Immature natural killer cell (primary cell): ENCODE measurements around the gene NBPF3. TPM values are rescaled to one million over a fixed set of nuclear protein-coding genes. Genes with fewer than 3 reads are reported as not detected.
"Not testable (repeated sequence)": the region's sequence is repeated elsewhere in the genome, so short reads cannot be mapped to it uniquely, and the experiment has no call there.

Experiments
- DNase-seq, 3 donors: peaks; one replicate each; pipeline ENCODE4 v3.0.0; 2022; ENCODE audit warnings: mixed read lengths in 1 of 3
- H3K27ac Mint-ChIP-seq, 6 donors: one replicate each; pipeline ENCODE4 v1.8.0; 2020; ENCODE audit warnings: mixed read lengths in 6 of 6, mild to moderate bottlenecking in 5 of 6, inconsistent platforms in 4 of 6, moderate library complexity in 3 of 6
- H3K27me3 Mint-ChIP-seq, 3 donors: one replicate each; pipeline ENCODE4 v1.8.0; 2020 to 2021; ENCODE audit warnings: low read depth in 3 of 3, mild to moderate bottlenecking in 3 of 3, mixed read lengths in 3 of 3, moderate library complexity in 3 of 3, inconsistent platforms in 1 of 3
- H3K36me3 Mint-ChIP-seq, 3 donors: one replicate each; pipeline ENCODE4 v1.8.0; 2020; ENCODE audit warnings: mixed read lengths in 3 of 3, inconsistent platforms in 2 of 3, mild to moderate bottlenecking in 2 of 3
- H3K4me1 Mint-ChIP-seq, 2 donors: one replicate each; pipeline ENCODE4 v1.8.0; 2020; ENCODE audit warnings: inconsistent platforms in 2 of 2, mild to moderate bottlenecking in 2 of 2, mixed read lengths in 2 of 2, moderate library complexity in 1 of 2
- H3K4me3 Mint-ChIP-seq, 5 donors: one replicate each; pipeline ENCODE4 v1.8.0; 2020; ENCODE audit warnings: mild to moderate bottlenecking in 5 of 5, mixed read lengths in 5 of 5, inconsistent platforms in 3 of 5, moderate library complexity in 3 of 5
- H3K9me3 Mint-ChIP-seq, 6 donors: one replicate each; pipeline ENCODE4 v1.8.0; 2020; ENCODE audit warnings: mild to moderate bottlenecking in 6 of 6, mixed read lengths in 6 of 6, inconsistent platforms in 4 of 6, moderate library complexity in 3 of 6
- polyA plus RNA-seq, 3 donors: library from polyadenylated mRNA; unstranded; fragments of 300-500 nt; fragmentation: Illumina TruSeq; gene quantifications; one replicate each; pipeline ENCODE4 v1.2.3, GENCODE V29; 2021

The NBPF3 gene
- polyA plus RNA-seq, 3 donors from 2014 or later: 3.2 to 12.7 (median 7.0) TPM

- peaks cover 0 to 31% (median 15%) of the 10 kb centered on the region in 3 donors for H3K27me3 Mint-ChIP-seq
- no peaks in the 10 kb centered on the region for H3K36me3 Mint-ChIP-seq
- DNase-seq: no peak
- peaks cover 4 to 13% of the 10 kb centered on the region in 2 donors for H3K4me1 Mint-ChIP-seq
- no peaks in the 10 kb centered on the region for H3K9me3 Mint-ChIP-seq
- peak within 1 kb of the TSS; percentile 5 to 75 (median 67) for H3K4me3 Mint-ChIP-seq
- H3K27ac Mint-ChIP-seq: no peak within 1 kb of the TSS
Observed at GRCh38 chr1:21509351-21510112, 69.6 kb downstream of the NBPF3 start, which contains the start of gene ALPL. TSS of gene ALPL (plus strand) at chr1:21509423. CDS start at chr1:21554082, 44,659 bp downstream.

DNA sequence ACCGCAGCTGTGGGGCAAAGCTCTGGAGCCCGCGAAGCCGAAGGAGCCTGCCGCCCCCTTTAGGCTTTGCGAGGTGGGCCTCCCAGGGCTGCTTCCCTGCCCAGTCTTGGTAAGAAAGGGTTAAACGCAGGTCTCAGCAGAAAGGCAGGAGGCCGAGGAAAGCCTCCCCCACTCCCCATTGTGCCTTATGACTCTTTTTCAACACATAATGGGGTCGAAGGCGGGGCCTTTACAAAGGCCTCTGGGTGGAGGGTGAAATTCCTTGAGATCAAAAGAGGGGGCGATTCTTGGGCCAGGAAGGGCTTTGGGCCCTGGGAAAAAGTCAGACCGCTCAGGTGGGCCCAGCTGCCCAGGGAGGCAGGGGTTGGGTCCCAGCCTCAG, 70.2 kb downstream of the NBPF3 start:
- peaks cover 4 to 13% of the 10 kb centered on the region in 2 donors for H3K4me1 Mint-ChIP-seq
- no peak for DNase-seq
- H3K36me3 Mint-ChIP-seq: no peaks in the 10 kb centered on the region
- H3K27ac Mint-ChIP-seq: no peak overlapping the region
- no peaks in the 10 kb centered on the region for H3K9me3 Mint-ChIP-seq
- peak overlapping the region in 3 of 5 donors; percentile 26 to 57 (median 32) for H3K4me3 Mint-ChIP-seq
- H3K27me3 Mint-ChIP-seq: peaks cover 0 to 31% (median 15%) of the 10 kb centered on the region in 3 donors

GRCh38 chr1:21510885-21511578, 71.1 kb downstream of the NBPF3 start:
- Mint-ChIP-seq H3K36me3 (no peaks in the 10 kb centered on the region), H3K27ac (no peak overlapping the region), H3K9me3 (no peaks in the 10 kb centered on the region), H3K4me3 (peak overlapping the region in 2 of 5 donors; percentile 32 to 57), H3K4me1 (peaks cover 4 to 13% of the 10 kb centered on the region in 2 donors), H3K27me3 (peaks cover 0 to 31% (median 15%) of the 10 kb centered on the region in 3 donors)
- DNase-seq: no peak

- H3K27ac Mint-ChIP-seq: no peak overlapping the region
- no peaks in the 10 kb centered on the region for H3K36me3 Mint-ChIP-seq
- peaks cover 0 to 28% (median 11%) of the 10 kb centered on the region in 3 donors for H3K27me3 Mint-ChIP-seq
- H3K9me3 Mint-ChIP-seq: no peaks in the 10 kb centered on the region
- H3K4me3 Mint-ChIP-seq: no peak overlapping the region
- DNase-seq: no peak
- H3K4me1 Mint-ChIP-seq: peaks cover 4 to 13% of the 10 kb centered on the region in 2 donors
Observed at GRCh38 chr1:21511579-21512522, 71.9 kb downstream of the NBPF3 start.

GRCh38 chr1:21514245-21514644, 74.3 kb downstream of the NBPF3 start:
- Mint-ChIP-seq H3K27ac (no peak overlapping the region), H3K4me1 (peaks cover 0 to 6% of the 10 kb centered on the region in 2 donors), H3K9me3 (no peaks in the 10 kb centered on the region), H3K4me3 (no peak overlapping the region), H3K27me3 (peaks cover 1 to 15% (median 4%) of the 10 kb centered on the region in 3 donors), H3K36me3 (no peaks in the 10 kb centered on the region)
- no peak for DNase-seq

DNA sequence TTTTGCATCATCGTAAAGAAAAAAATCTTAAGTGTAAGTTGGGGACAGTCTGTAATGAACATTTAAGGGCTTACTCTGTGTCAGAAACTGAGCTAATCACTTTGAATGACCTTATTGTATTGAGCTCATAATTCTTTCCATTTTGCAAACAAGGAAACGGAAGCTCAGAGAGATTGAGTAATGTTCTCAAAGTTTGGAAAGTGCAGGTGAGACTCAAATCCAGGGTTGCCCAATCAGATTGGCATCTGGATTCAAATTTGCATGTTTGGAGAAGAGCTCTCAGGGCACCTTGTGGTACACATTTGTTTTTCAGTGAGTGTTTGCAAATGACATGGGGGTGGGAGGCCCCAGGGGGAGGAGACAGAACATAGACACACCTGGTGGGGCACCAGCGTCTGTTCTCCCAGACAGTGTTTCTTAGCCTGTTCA, 77.2 kb downstream of the NBPF3 start:
- Mint-ChIP-seq H3K27me3 (peaks cover 0 to 3% (median 2%) of the 10 kb centered on the region in 3 donors), H3K9me3 (no peaks in the 10 kb centered on the region), H3K36me3 (no peaks in the 10 kb centered on the region), H3K4me3 (no peak overlapping the region), H3K27ac (no peak overlapping the region), H3K4me1 (no peaks in the 10 kb centered on the region)
- DNase-seq: no peak

DNA sequence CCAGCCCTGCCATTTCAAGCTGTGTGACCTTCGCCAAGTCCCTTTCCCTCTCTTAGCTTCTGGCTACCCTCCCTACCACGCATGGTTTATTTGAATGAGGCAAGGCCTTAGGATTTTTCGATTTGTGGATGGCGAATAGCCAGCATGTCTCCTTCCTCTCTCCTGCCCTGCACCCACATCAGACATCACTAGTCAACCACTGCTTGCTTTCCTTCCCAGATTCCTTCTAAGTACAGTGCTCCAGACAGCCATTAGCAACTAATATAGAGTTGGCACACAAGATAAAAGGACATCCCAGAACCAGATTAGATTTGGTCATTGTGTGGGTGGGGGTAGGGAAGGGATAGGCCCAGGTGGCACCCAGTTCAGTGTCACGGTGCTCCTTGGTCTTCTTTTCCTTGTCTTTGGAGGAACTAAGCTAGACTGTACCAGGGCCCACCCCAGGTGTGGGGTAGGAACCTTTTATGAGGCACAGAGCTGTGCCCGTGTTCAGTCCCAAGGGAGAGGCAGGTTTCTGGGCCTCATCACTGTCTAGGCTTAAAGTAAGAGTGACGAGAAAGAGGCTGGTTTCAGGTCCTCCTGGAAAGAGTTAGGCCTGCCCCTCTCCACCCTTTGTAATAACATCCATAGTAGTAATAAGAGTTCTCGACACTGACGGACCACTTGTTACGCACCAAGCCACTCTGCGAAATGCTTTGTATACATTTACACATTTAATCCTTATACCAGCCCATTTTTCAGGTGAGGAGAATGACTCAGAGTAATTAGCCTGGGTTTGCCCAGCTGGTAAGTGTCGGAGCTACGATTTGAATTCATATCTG, 77.9 kb downstream of the NBPF3 start:
- DNase-seq: no peak
- Mint-ChIP-seq H3K27me3 (peaks cover 0 to 3% (median 2%) of the 10 kb centered on the region in 3 donors), H3K36me3 (no peaks in the 10 kb centered on the region), H3K4me3 (no peak overlapping the region), H3K4me1 (no peaks in the 10 kb centered on the region), H3K9me3 (peaks cover 0 to 2% (median 0%) of the 10 kb centered on the region in 6 donors), H3K27ac (no peak overlapping the region)

GRCh38 chr1:21518774-21519455, 79.0 kb downstream of the NBPF3 start:
- Mint-ChIP-seq H3K4me3 (no peak overlapping the region), H3K4me1 (no peaks in the 10 kb centered on the region), H3K27ac (no peak overlapping the region), H3K36me3 (no peaks in the 10 kb centered on the region), H3K9me3 (peaks cover 0 to 2% (median 0%) of the 10 kb centered on the region in 6 donors), H3K27me3 (peaks cover 0 to 3% (median 2%) of the 10 kb centered on the region in 3 donors)
- DNase-seq: no peak

GRCh38 chr1:21519486-21520070, 79.6 kb downstream of the NBPF3 start:
- H3K27ac Mint-ChIP-seq, H3K4me3 Mint-ChIP-seq, H3K27me3 Mint-ChIP-seq, H3K36me3 Mint-ChIP-seq, DNase-seq, H3K4me1 Mint-ChIP-seq, H3K9me3 Mint-ChIP-seq: not testable (repeated sequence)

DNA sequence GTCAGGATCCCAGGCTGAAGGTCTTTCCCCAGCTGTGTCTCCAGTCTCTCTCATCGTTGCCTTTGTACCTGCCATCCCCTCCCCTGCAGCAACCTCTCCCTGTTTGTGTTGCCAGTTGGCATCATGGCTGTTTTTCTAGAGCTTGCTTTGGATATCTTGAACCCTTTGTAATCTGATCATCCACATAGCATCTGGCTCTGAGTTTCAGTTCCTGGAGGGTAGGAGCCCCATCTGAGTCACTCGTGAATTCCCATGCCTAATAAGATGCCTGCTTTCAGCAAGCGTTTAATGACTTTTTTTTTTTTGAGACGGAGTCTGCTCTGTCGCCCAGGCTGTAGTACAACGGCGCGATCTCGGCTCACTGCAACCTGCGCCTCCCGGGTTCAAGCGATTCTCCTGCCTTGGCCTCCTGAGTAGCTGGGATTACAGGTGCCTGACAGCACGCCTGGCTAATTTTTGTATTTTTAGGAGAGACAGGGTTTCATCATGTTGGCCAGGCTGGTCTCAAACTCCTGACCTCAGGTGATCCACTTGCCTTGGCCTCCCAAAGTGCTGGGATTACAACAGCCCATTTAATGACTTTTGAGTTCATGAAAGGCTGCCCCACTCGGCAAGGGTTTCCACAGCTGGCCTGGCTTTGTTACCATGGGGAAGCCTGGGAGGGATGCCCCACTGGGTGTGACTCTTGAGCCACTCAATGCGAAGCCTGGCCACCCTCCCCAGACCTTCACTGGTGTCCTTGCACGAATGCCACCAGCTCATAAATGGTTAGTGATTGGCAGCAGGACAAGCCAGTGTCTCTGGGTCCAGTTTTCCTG, 81.2 kb downstream of the NBPF3 start:
- peaks cover 0 to 2% (median 0%) of the 10 kb centered on the region in 6 donors for H3K9me3 Mint-ChIP-seq
- H3K27me3 Mint-ChIP-seq: peaks cover 0 to 3% (median 2%) of the 10 kb centered on the region in 3 donors
- no peak for DNase-seq
- no peaks in the 10 kb centered on the region for H3K4me1 Mint-ChIP-seq
- no peak overlapping the region for H3K27ac Mint-ChIP-seq
- no peak overlapping the region for H3K4me3 Mint-ChIP-seq
- peaks cover 0 to 2% (median 0%) of the 10 kb centered on the region in 3 donors for H3K36me3 Mint-ChIP-seq

DNA sequence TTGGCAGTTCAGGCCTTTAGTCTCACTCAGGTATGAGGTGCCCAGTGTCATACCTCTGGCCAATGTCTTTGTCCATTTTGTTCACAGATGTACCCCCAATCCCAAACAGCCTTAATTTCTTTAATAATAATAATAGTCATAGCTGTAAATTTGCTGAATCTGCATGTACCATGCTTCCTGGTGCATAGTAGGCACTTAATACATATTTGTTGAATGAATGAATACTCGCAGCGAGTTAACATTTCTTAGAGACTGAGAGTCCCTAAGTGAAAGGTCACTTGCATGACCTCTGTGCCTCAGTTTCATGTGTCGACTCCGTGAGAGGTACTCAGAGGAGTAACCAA, 81.8 kb downstream of the NBPF3 start:
- H3K27ac Mint-ChIP-seq: no peak overlapping the region
- peaks cover 0 to 2% (median 0%) of the 10 kb centered on the region in 6 donors for H3K9me3 Mint-ChIP-seq

More for the DNA sequence above, 81.8 kb downstream of the NBPF3 start:
- Mint-ChIP-seq H3K27me3 (peaks cover 0 to 3% (median 2%) of the 10 kb centered on the region in 3 donors), H3K4me3 (no peak overlapping the region), H3K36me3 (peaks cover 0 to 2% (median 0%) of the 10 kb centered on the region in 3 donors), H3K4me1 (peaks cover 0 to 4% of the 10 kb centered on the region in 2 donors)
- no peak for DNase-seq
